Measurements from ENCODE around the gene ITPRIPL1. TPM values are rescaled to one million over a fixed set of nuclear protein-coding genes. Genes with fewer than 3 reads are reported as not detected.
A peak's percentile ranks its signal among the peaks of the same experiment; 100 is the strongest.

The ITPRIPL1 gene
- total RNA-seq, 8 experiments from 2014 or later: 0.11 to 7.8 (median 1.2) TPM

GRCh38 chr2:96345438-96345837 is 20.3 kb downstream of the ITPRIPL1 start:
- in situ Hi-C loops (cut with MboI; ENCODE audit: low pct_unique_long_range_greater_than_20kb in 2 of 9, low sequenced_read_pairs in 9 of 9, unreplicated experiment in 9 of 9): no loop called here
- H3K27ac ChIP-seq: no peak overlapping the region
- WGBS, 10 experiments: 70 to 100% (median 93%) methylated on average over 1 to 3 of the region's 4 CpGs
- H3K4me1 ChIP-seq (replicated peaks in 1 of 2): no peaks in the 10 kb centered on the region
- peak in 5 of 8 experiments; percentile 38 to 89 (median 70) for ATAC-seq (replicated peaks in 6 of 8)
- H3K4me3 ChIP-seq: no peak overlapping the region

GRCh38 chr2:96345868-96346462 is 20.8 kb downstream of the ITPRIPL1 start:
- in situ Hi-C loops (cut with MboI; ENCODE audit: low pct_unique_long_range_greater_than_20kb in 2 of 9, low sequenced_read_pairs in 9 of 9, unreplicated experiment in 9 of 9): no loop called here

GRCh38 chr2:96347395-96347794 is 22.3 kb downstream of the ITPRIPL1 start:
- H3K4me1 ChIP-seq (replicated peaks in 1 of 2): no peaks in the 10 kb centered on the region
- in situ Hi-C loops (cut with MboI; ENCODE audit: low pct_unique_long_range_greater_than_20kb in 2 of 9, low sequenced_read_pairs in 9 of 9, unreplicated experiment in 9 of 9): no loop called here
- WGBS, 10 experiments: 80% methylated on average over 1 of the region's 1 CpG; no CpG with 5 or more reads in 9 of the 10 experiments
- H3K27ac ChIP-seq: no peak overlapping the region
- ATAC-seq (replicated peaks in 6 of 8): no peak
- H3K4me3 ChIP-seq: no peak overlapping the region

More at GRCh38 chr2:96345868-96346462, 20.8 kb downstream of the ITPRIPL1 start:
- WGBS, 10 experiments: 80 to 100% (median 98%) methylated on average over 1 to 5 of the region's 6 CpGs; no CpG with 5 or more reads in 2 of the 10 experiments
- no peak for ATAC-seq (replicated peaks in 6 of 8)
- Histone ChIP-seq H3K4me1 (replicated peaks in 1 of 2) (no peaks in the 10 kb centered on the region), H3K4me3 (no peak overlapping the region), H3K27ac (no peak overlapping the region)

GRCh38 chr2:96353032-96353561 is 28.0 kb downstream of the ITPRIPL1 start:
- in situ Hi-C loops (cut with MboI; ENCODE audit: low pct_unique_long_range_greater_than_20kb in 2 of 9, low sequenced_read_pairs in 9 of 9, unreplicated experiment in 9 of 9): no loop called here
- H3K4me3 ChIP-seq: no peak overlapping the region
- peak in 4 of 8 experiments; percentile 63 to 100 (median 98) for ATAC-seq (replicated peaks in 6 of 8)
- WGBS, 10 experiments: 0 to 100% (median 42%) methylated on average over 1 to 6 of the region's 9 CpGs; no CpG with 5 or more reads in 4 of the 10 experiments
- H3K4me1 ChIP-seq (replicated peaks in 1 of 2): no peaks in the 10 kb centered on the region
- H3K27ac ChIP-seq: no peak overlapping the region

GRCh38 chr2:96353606-96354101 is 28.5 kb downstream of the ITPRIPL1 start:
- H3K4me1 ChIP-seq (replicated peaks in 1 of 2): no peaks in the 10 kb centered on the region
- ATAC-seq (replicated peaks in 6 of 8): no peak
- in situ Hi-C loops (cut with MboI; ENCODE audit: low pct_unique_long_range_greater_than_20kb in 2 of 9, low sequenced_read_pairs in 9 of 9, unreplicated experiment in 9 of 9): no loop called here
- WGBS, 10 experiments: 17 to 100% (median 92%) methylated on average over 1 to 3 of the region's 4 CpGs; no CpG with 5 or more reads in 4 of the 10 experiments
- H3K27ac ChIP-seq: no peak overlapping the region
- H3K4me3 ChIP-seq: no peak overlapping the region

- in situ Hi-C loops (cut with MboI; ENCODE audit: low pct_unique_long_range_greater_than_20kb in 2 of 9, low sequenced_read_pairs in 9 of 9, unreplicated experiment in 9 of 9): no loop called here
- Histone ChIP-seq H3K27ac (no peak overlapping the region), H3K4me3 (no peak overlapping the region), H3K4me1 (replicated peaks in 1 of 2) (no peaks in the 10 kb centered on the region)
- no peak for ATAC-seq (replicated peaks in 6 of 8)
- 84 to 100% (median 96%) methylated on average over 2 to 4 of the region's 4 CpGs; no CpG with 5 or more reads in 1 of the 10 experiments for WGBS, 10 experiments
Observed at GRCh38 chr2:96354492-96354891, 29.4 kb downstream of the ITPRIPL1 start.

GRCh38 chr2:96356889-96357288 is 31.8 kb downstream of the ITPRIPL1 start:
- Histone ChIP-seq H3K4me1 (replicated peaks in 1 of 2) (no peaks in the 10 kb centered on the region), H3K4me3 (no peak overlapping the region), H3K27ac (no peak overlapping the region)
- 60 to 100% (median 89%) methylated on average over 1 to 5 of the region's 6 CpGs; no CpG with 5 or more reads in 3 of the 10 experiments for WGBS, 10 experiments
- in situ Hi-C loops (cut with MboI; ENCODE audit: low pct_unique_long_range_greater_than_20kb in 2 of 9, low sequenced_read_pairs in 9 of 9, unreplicated experiment in 9 of 9): no loop called here
- no peak for ATAC-seq (replicated peaks in 6 of 8)

- ATAC-seq (replicated peaks in 6 of 8): peak in 1 of 8 experiments; percentile 49
- WGBS, 10 experiments: 70 to 100% (median 92%) methylated on average over 1 to 2 of the region's 2 CpGs; no CpG with 5 or more reads in 7 of the 10 experiments
- in situ Hi-C loops (cut with MboI; ENCODE audit: low pct_unique_long_range_greater_than_20kb in 2 of 9, low sequenced_read_pairs in 9 of 9, unreplicated experiment in 9 of 9): no loop called here
Observed at GRCh38 chr2:96359310-96359709, 34.2 kb downstream of the ITPRIPL1 start.

GRCh38 chr2:96359866-96360265 is 34.7 kb downstream of the ITPRIPL1 start:
- H3K4me1 ChIP-seq (replicated peaks in 1 of 2): no peaks in the 10 kb centered on the region
- H3K4me3 ChIP-seq: no peak overlapping the region
- H3K27ac ChIP-seq: no peak overlapping the region
- WGBS, 10 experiments: 67 to 100% (median 100%) methylated on average over 1 of the region's 1 CpG; no CpG with 5 or more reads in 1 of the 10 experiments
- in situ Hi-C loops (cut with MboI; ENCODE audit: low pct_unique_long_range_greater_than_20kb in 2 of 9, low sequenced_read_pairs in 9 of 9, unreplicated experiment in 9 of 9): no loop called here
- ATAC-seq (replicated peaks in 6 of 8): no peak

More at GRCh38 chr2:96359310-96359709, 34.2 kb downstream of the ITPRIPL1 start:
- Histone ChIP-seq H3K4me1 (replicated peaks in 1 of 2) (no peaks in the 10 kb centered on the region), H3K27ac (no peak overlapping the region), H3K4me3 (no peak overlapping the region)

GRCh38 chr2:96361751-96362150 is 36.6 kb downstream of the ITPRIPL1 start:
- Histone ChIP-seq H3K4me1 (replicated peaks in 1 of 2) (no peaks in the 10 kb centered on the region), H3K27ac (no peak overlapping the region), H3K4me3 (no peak overlapping the region)
- WGBS, 10 experiments: 100% methylated on average over 1 to 2 of the region's 2 CpGs; no CpG with 5 or more reads in 2 of the 10 experiments
- in situ Hi-C loops (cut with MboI; ENCODE audit: low pct_unique_long_range_greater_than_20kb in 2 of 9, low sequenced_read_pairs in 9 of 9, unreplicated experiment in 9 of 9): no loop called here
- ATAC-seq (replicated peaks in 6 of 8): no peak

GRCh38 chr2:96369186-96369585 is 44.1 kb downstream of the ITPRIPL1 start:
- WGBS, 10 experiments: 10 to 100% (median 93%) methylated on average over 1 to 2 of the region's 2 CpGs; no CpG with 5 or more reads in 4 of the 10 experiments
- no peak overlapping the region for H3K27ac ChIP-seq
- ATAC-seq (replicated peaks in 6 of 8): no peak
- no peaks in the 10 kb centered on the region for H3K4me1 ChIP-seq (replicated peaks in 1 of 2)
- no peak overlapping the region for H3K4me3 ChIP-seq
- in situ Hi-C loops (cut with MboI; ENCODE audit: low pct_unique_long_range_greater_than_20kb in 2 of 9, low sequenced_read_pairs in 9 of 9, unreplicated experiment in 9 of 9): no loop called here

- WGBS, 10 experiments: 0 to 100% (median 86%) methylated on average over 1 to 2 of the region's 2 CpGs; no CpG with 5 or more reads in 2 of the 10 experiments
- in situ Hi-C loops (cut with MboI; ENCODE audit: low pct_unique_long_range_greater_than_20kb in 2 of 9, low sequenced_read_pairs in 9 of 9, unreplicated experiment in 9 of 9): no loop called here
- Histone ChIP-seq H3K4me3 (no peak overlapping the region), H3K27ac (no peak overlapping the region), H3K4me1 (replicated peaks in 1 of 2) (no peaks in the 10 kb centered on the region)
- ATAC-seq (replicated peaks in 6 of 8): no peak
Observed at GRCh38 chr2:96374211-96374951, 49.3 kb downstream of the ITPRIPL1 start.

All from motor neuron (in vitro differentiated cells).